GM21619 (cell line): ENCODE results near the gene PHAX.
"Not testable (repeated sequence)": the region's sequence is repeated elsewhere in the genome, so short reads cannot be mapped to it uniquely, and the experiment has no call there.

Experiments
- ATAC-seq: cut with Tn5 transposase; IDR thresholded peaks from one replicate; pipeline ENCODE4 v1.9.1; 2021; ENCODE audit not compliant: unreplicated experiment

PHAX gene

GRCh38 chr5:126656401-126657007 is 55.8 kb downstream of the PHAX start:
- ATAC-seq, result no peak

- no peak for ATAC-seq
These were observed 57.8 kb downstream of the PHAX start for GRCh38 chr5:126658561-126658960.

GRCh38 chr5:126659805-126660482 is 59.2 kb downstream of the PHAX start:
- ATAC-seq, result no peak

GRCh38 chr5:126664586-126664985 is 63.8 kb downstream of the PHAX start:
- no peak for ATAC-seq

- ATAC-seq, result not testable (repeated sequence)
These were observed 69.4 kb downstream of the PHAX start for GRCh38 chr5:126670109-126670508.

- ATAC-seq, result not testable (repeated sequence)
These were observed 70.9 kb downstream of the PHAX start for GRCh38 chr5:126671681-126672080.

- no peak for ATAC-seq
These were observed 72.7 kb downstream of the PHAX start for GRCh38 chr5:126673477-126673876.

GRCh38 chr5:126674145-126674544 is 73.4 kb downstream of the PHAX start:
- no peak for ATAC-seq

- no peak for ATAC-seq
These were observed 74.6 kb downstream of the PHAX start for GRCh38 chr5:126675338-126675737.

- ATAC-seq, result peak; percentile 75
These were observed 75.5 kb downstream of the PHAX start for GRCh38 chr5:126676195-126676624.
